ENCODE results near the gene TTPAL.

The TTPAL gene

GRCh38 chr20:44459271-44459670 lies 16.4 kb upstream of the TTPAL start:
- no peak for TF ChIP-seq CTCF (IDR thresholded peaks at IDR 0.05; ENCODE audit: low read depth, low read length)
- H3K4me3 ChIP-seq (ENCODE audit: low read depth, low read length) = no peak overlapping the region
- in situ Hi-C loops (cut with HindIII; ENCODE audit: low sequenced_read_pairs) = no loop called here
- no peak for DNase-seq (ENCODE audit: low read depth, low spot score)

- in situ Hi-C loops (cut with HindIII; ENCODE audit: low sequenced_read_pairs) = loop anchor here (10.0 kb wide), 1 partner anchor 76 kb away; no protein-coding TSS in a partner anchor
- peak; percentile 44 for TF ChIP-seq CTCF (IDR thresholded peaks at IDR 0.05; ENCODE audit: low read depth, low read length)
- no peak overlapping the region for H3K4me3 ChIP-seq (ENCODE audit: low read depth, low read length)
- DNase-seq (ENCODE audit: low read depth, low spot score) = peak; percentile 29
These were observed 14.9 kb upstream of the TTPAL start for GRCh38 chr20:44460795-44461141.

GRCh38 chr20:44461142-44461802 lies 14.4 kb upstream of the TTPAL start:
- in situ Hi-C loops (cut with HindIII; ENCODE audit: low sequenced_read_pairs) = loop anchor here (10.0 kb wide), 1 partner anchor 76 kb away; no protein-coding TSS in a partner anchor
- TF ChIP-seq CTCF (IDR thresholded peaks at IDR 0.05; ENCODE audit: low read depth, low read length) = no peak
- no peak for DNase-seq (ENCODE audit: low read depth, low spot score)
- H3K4me3 ChIP-seq (ENCODE audit: low read depth, low read length) = no peak overlapping the region

GRCh38 chr20:44461803-44462174 lies 13.9 kb upstream of the TTPAL start:
- no peak for TF ChIP-seq CTCF (IDR thresholded peaks at IDR 0.05; ENCODE audit: low read depth, low read length)
- in situ Hi-C loops (cut with HindIII; ENCODE audit: low sequenced_read_pairs) = loop anchor here (10.0 kb wide), 1 partner anchor 77 kb away; no protein-coding TSS in a partner anchor
- H3K4me3 ChIP-seq (ENCODE audit: low read depth, low read length) = no peak overlapping the region
- no peak for DNase-seq (ENCODE audit: low read depth, low spot score)

- H3K4me3 ChIP-seq (ENCODE audit: low read depth, low read length) = no peak overlapping the region
- no peak for DNase-seq (ENCODE audit: low read depth, low spot score)
- in situ Hi-C loops (cut with HindIII; ENCODE audit: low sequenced_read_pairs) = loop anchor here (10.0 kb wide), 1 partner anchor 79 kb away; no protein-coding TSS in a partner anchor
- TF ChIP-seq CTCF (IDR thresholded peaks at IDR 0.05; ENCODE audit: low read depth, low read length) = no peak
These were observed 12.2 kb upstream of the TTPAL start for GRCh38 chr20:44463466-44463865.

- TF ChIP-seq CTCF (IDR thresholded peaks at IDR 0.05; ENCODE audit: low read depth, low read length) = no peak
- in situ Hi-C loops (cut with HindIII; ENCODE audit: low sequenced_read_pairs) = loop anchor here (10.0 kb wide), 1 partner anchor 80 kb away; no protein-coding TSS in a partner anchor
- no peak overlapping the region for H3K4me3 ChIP-seq (ENCODE audit: low read depth, low read length)
- DNase-seq (ENCODE audit: low read depth, low spot score) = no peak
These were observed 11.2 kb upstream of the TTPAL start for GRCh38 chr20:44464514-44464913.
